Measurements from ENCODE around the gene IRF8. TPM values are rescaled to one million over a fixed set of nuclear protein-coding genes. Genes with fewer than 3 reads are reported as not detected.
"Not testable (repeated sequence)": the region's sequence is repeated elsewhere in the genome, so short reads cannot be mapped to it uniquely, and the experiment has no call there.

The IRF8 gene
- total RNA-seq, 1 donor from 2014 or later: 1.0 TPM

DNA sequence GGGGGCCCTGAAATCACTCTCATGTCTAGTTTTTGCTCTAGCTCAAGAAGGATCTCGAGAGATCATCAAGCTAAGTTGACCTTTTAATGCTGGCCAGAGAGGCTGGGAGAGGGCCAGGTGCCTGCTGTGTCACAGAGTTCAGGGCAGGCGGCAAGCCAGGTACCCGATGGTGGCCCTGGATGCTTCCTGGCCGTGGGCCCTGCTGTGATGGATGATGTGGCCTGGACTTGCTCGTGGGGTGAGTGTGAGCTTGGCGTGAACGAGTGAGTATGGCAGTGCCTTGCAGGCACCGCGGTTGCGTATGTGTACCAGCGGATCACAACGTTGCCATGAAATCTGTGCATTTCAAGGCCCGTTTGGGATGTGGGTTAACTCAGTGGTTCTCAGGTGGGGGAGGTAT, 7.4 kb downstream of the IRF8 start:
- DNase-seq: no peak
- Mint-ChIP-seq H3K4me3 (ENCODE audit: unreplicated experiment) (no peak overlapping the region), H3K27ac (ENCODE audit: unreplicated experiment) (no peak overlapping the region), H3K9me3 (ENCODE audit: unreplicated experiment) (peaks cover 7% of the 10 kb centered on the region), H3K27me3 (ENCODE audit: unreplicated experiment) (peaks cover 9% of the 10 kb centered on the region), H3K36me3 (ENCODE audit: unreplicated experiment) (peaks cover 19% of the 10 kb centered on the region), H3K4me1 (ENCODE audit: low read depth, unreplicated experiment) (peaks cover 23% of the 10 kb centered on the region)
- TF ChIP-seq CTCF (IDR thresholded peaks at IDR 0.05; ENCODE audit: partially characterized antibody, unreplicated experiment): no peak

GRCh38 chr16:85907231-85907630, 8.3 kb downstream of the IRF8 start:
- H3K27ac Mint-ChIP-seq (ENCODE audit: unreplicated experiment); DNase-seq; H3K4me3 Mint-ChIP-seq (ENCODE audit: unreplicated experiment); H3K9me3 Mint-ChIP-seq (ENCODE audit: unreplicated experiment); H3K27me3 Mint-ChIP-seq (ENCODE audit: unreplicated experiment): not testable (repeated sequence)
- Mint-ChIP-seq H3K36me3 (ENCODE audit: unreplicated experiment) (peaks cover 19% of the 10 kb centered on the region), H3K4me1 (ENCODE audit: low read depth, unreplicated experiment) (peaks cover 21% of the 10 kb centered on the region)

GRCh38 chr16:85908444-85908843, 9.5 kb downstream of the IRF8 start:
- no peak for TF ChIP-seq CTCF (IDR thresholded peaks at IDR 0.05; ENCODE audit: partially characterized antibody, unreplicated experiment)
- H3K36me3 Mint-ChIP-seq (ENCODE audit: unreplicated experiment): peaks cover 19% of the 10 kb centered on the region
- peaks cover 7% of the 10 kb centered on the region for H3K9me3 Mint-ChIP-seq (ENCODE audit: unreplicated experiment)
- peaks cover 10% of the 10 kb centered on the region for H3K4me1 Mint-ChIP-seq (ENCODE audit: low read depth, unreplicated experiment)
- H3K27me3 Mint-ChIP-seq (ENCODE audit: unreplicated experiment): peaks cover 5% of the 10 kb centered on the region
- H3K27ac Mint-ChIP-seq (ENCODE audit: unreplicated experiment): no peak overlapping the region
- H3K4me3 Mint-ChIP-seq (ENCODE audit: unreplicated experiment): no peak overlapping the region
- DNase-seq: no peak

DNA sequence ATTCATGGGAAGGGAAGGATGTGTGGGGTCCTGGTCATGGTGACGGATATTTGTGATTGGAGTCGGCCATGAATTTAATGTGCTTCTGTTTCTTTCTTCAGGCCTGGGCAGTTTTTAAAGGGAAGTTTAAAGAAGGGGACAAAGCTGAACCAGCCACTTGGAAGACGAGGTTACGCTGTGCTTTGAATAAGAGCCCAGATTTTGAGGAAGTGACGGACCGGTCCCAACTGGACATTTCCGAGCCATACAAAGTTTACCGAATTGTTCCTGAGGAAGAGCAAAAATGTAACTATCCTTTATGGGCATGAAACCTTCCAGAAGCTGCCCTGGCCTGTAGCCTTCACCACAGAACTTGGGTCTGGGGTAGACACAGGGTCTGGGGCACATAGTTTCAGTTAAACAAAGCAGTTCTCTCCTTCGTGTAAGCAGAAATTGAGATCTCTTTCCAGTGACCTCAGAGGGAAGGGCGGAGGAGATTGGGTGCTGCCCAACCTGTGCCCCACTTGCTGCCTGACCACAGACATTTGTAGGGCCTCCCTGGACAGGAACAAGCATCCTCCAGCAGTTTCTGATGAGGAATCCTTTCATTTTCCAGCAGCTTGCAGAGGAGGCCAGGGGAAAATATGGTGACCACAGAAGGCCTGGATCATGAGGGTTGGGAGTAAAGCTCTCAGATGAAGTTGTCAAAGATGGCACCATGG, 10.1 kb downstream of the IRF8 start:
- TF ChIP-seq CTCF (IDR thresholded peaks at IDR 0.05; ENCODE audit: partially characterized antibody, unreplicated experiment): no peak
- peaks cover 1% of the 10 kb centered on the region for H3K27me3 Mint-ChIP-seq (ENCODE audit: unreplicated experiment)
- peaks cover 7% of the 10 kb centered on the region for H3K9me3 Mint-ChIP-seq (ENCODE audit: unreplicated experiment)
- no peak overlapping the region for H3K4me3 Mint-ChIP-seq (ENCODE audit: unreplicated experiment)
- DNase-seq: no peak
- peaks cover 4% of the 10 kb centered on the region for H3K4me1 Mint-ChIP-seq (ENCODE audit: low read depth, unreplicated experiment)
- H3K27ac Mint-ChIP-seq (ENCODE audit: unreplicated experiment): no peak overlapping the region
- peaks cover 19% of the 10 kb centered on the region for H3K36me3 Mint-ChIP-seq (ENCODE audit: unreplicated experiment)

- no peak for TF ChIP-seq CTCF (IDR thresholded peaks at IDR 0.05; ENCODE audit: partially characterized antibody, unreplicated experiment)
- H3K27me3 Mint-ChIP-seq (ENCODE audit: unreplicated experiment): peaks cover 5% of the 10 kb centered on the region
- peaks cover 16% of the 10 kb centered on the region for H3K36me3 Mint-ChIP-seq (ENCODE audit: unreplicated experiment)
- no peak for DNase-seq
- H3K4me1 Mint-ChIP-seq (ENCODE audit: low read depth, unreplicated experiment): no peaks in the 10 kb centered on the region
- no peak overlapping the region for H3K4me3 Mint-ChIP-seq (ENCODE audit: unreplicated experiment)
- H3K27ac Mint-ChIP-seq (ENCODE audit: unreplicated experiment): no peak overlapping the region
- peaks cover 5% of the 10 kb centered on the region for H3K9me3 Mint-ChIP-seq (ENCODE audit: unreplicated experiment)
Observed at GRCh38 chr16:85909932-85910853, 11.2 kb downstream of the IRF8 start.
